HG02981 (cell line): ENCODE measurements around the gene LY6G5B.
A peak's percentile ranks its signal among the peaks of the same experiment; 100 is the strongest.

Experiments
- ATAC-seq: cut with Tn5 transposase; IDR thresholded peaks from one replicate; pipeline ENCODE4 v1.9.1; 2021; ENCODE audit warnings: mild to moderate bottlenecking, moderate library complexity; ENCODE audit not compliant: unreplicated experiment

The LY6G5B gene, protein sequence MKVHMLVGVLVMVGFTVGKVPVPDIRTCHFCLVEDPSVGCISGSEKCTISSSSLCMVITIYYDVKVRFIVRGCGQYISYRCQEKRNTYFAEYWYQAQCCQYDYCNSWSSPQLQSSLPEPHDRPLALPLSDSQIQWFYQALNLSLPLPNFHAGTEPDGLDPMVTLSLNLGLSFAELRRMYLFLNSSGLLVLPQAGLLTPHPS

DNA sequence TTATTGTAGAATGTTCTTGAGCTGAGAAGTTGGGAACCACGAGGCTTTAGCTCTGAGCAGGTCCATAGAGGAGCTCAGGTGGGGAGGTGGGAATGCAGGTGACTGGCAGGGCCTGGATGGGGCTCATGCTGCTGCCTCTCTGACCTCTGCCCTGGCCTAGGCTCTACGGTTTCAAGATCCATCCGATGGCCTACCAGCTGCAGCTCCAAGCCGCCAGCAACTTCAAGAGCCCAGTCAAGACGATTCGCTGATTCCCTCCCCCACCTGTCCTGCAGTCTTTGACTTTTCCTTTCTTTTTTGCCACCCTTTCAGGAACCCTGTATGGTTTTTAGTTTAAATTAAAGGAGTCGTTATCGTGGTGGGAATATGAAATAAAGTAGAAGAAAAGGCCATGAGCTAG lies at the start of gene LY6G5B:
Gene LY6G5B (plus strand): TSS at position 301 of the 400 bp plus-strand sequence. CDS start 975 bp downstream, outside the sequence.
- ATAC-seq: no peak

DNA sequence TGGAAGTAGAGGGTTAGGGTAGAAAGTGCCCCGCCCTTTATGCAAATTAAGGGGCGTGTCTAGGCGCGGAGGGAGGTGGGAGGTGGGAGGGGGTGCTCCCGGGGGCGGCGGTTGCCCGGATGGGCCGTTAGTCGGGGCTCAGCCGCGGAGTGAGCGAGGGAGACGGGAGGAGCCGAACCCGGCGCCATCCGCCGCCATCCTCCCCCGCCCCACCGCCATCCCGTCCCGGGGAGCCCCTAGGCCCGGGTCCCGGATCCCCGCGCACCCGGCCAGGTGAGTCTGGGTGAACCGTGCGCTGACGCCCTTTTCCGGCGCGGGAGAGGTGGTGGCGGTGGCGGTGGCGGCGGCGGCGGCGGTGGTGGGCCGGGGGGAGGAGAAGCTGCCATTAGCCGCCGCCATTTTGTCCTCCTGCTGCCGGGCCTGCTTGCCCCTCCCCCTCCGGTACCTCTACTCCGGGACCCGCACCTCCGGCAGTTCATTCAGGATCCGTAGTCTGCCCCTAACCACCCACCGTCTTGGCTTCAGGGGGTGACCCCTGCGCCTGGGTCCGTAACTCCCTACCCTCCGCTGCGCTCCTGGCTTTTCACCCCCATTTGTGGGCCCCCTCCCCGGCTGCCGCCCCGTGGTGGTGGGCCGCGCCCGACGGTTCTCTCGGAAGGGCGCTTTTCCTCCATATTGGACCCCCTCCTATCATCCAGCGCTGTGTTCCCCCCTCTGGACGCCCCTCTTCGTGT lies 49.0 kb upstream of the LY6G5B start, which contains the start of gene PRRC2A:
Gene PRRC2A (plus strand): TSS at position 130 of the 734 bp plus-strand sequence. CDS start 2,075 bp downstream, outside the sequence.
- ATAC-seq: peak; percentile 49

DNA sequence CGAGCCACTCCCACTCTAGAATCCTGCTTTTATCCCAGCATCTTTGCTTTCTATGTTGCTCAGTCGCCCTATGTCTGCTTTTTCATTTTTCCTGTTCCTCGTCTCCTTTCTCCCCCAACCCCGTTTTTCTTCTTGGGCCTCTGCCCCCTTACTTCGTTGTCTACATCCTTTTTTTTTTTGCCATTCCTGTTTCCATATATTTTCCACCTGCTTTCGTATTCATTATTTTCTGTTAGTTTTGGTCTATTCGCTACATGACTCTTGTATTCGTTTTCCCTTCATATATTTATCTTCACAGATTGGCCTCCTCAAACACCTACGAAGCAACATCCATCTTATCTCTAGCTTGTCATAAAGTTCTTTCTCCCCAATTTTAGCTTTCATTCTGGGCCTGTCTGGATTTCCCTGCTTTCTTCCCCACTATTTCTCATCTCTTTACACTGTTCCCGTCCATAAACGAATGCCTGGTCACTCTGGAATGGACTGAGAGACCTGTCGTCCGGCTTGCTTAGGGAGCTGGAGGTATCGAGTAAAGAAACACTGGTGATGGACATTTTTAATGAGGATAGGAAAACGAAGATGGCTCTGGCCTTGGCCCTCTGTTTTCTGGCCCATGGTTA lies 48.3 kb upstream of the LY6G5B start:
- ATAC-seq: no peak

DNA sequence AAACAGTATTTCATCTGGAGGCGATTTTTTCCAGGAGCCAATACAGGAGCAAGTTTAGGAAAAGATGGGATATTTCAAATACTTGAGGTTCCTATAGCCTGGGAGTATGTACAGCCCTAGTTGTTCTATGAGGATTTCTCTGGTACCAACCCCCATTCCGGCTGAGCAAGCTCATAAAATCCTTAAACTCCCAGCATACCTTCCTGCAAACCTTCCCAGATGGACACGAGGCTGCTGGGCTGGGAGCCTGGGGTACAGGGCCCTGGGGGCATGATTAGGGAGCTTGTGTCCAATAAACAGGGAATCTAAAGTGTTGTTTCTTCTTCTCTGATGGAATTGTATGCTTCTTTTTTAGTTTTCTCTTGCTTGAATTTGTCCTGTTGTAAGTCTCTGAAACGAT lies 47.8 kb upstream of the LY6G5B start:
- ATAC-seq: no peak

DNA sequence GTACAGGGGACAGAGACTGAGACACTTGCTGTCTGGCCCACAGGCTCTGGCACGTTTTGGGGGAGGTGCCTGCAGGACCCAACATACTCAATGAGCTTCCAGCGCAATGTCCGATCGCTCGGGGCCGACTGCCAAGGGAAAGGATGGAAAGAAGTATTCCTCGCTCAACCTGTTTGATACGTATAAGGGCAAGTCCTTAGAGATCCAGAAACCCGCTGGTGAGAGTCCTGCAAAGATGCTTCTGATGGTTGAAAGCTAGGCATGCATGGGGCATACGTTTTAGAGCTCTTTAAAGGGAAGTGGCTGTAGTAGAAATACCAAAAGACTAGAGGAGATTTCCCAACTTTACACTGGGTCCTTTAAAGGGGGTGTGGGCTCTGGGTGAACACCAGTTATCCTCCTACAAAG lies 47.1 kb upstream of the LY6G5B start:
- ATAC-seq: no peak

DNA sequence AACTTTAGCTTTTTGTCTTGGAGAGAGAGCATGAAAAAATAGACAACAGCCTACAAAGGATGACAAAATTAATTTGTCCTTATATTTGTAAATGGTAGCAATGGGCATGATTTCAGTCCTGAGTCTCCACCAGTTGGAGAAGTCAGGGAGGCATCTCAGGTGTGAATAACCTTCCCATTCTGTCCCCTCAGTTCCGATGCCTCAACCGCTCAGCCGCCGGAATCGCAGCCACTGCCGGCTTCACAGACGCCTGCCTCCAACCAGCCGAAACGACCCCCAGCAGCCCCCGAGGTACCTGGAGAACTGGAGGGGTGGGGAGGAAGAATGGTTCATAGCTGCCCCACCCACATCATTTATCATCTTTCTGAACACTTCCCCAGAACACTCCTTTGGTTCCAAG lies 45.7 kb upstream of the LY6G5B start:
- no peak for ATAC-seq

DNA sequence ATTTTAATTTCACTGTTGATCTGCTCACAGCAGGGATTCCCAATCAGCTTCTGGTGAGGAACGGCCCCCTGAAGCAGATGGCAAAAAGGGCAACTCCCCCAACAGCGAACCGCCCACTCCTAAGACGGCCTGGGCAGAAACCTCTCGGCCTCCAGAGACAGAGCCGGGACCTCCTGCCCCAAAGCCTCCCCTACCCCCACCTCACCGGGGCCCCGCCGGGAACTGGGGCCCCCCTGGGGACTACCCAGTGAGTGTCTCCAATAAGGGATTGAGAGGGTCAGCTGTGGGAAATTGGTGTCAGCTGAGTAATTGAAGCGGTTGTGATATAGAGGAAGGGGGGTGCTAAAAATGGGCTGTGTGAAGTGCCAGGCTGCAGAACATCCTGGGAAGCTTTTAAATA lies 42.8 kb upstream of the LY6G5B start:
- ATAC-seq: no peak

DNA sequence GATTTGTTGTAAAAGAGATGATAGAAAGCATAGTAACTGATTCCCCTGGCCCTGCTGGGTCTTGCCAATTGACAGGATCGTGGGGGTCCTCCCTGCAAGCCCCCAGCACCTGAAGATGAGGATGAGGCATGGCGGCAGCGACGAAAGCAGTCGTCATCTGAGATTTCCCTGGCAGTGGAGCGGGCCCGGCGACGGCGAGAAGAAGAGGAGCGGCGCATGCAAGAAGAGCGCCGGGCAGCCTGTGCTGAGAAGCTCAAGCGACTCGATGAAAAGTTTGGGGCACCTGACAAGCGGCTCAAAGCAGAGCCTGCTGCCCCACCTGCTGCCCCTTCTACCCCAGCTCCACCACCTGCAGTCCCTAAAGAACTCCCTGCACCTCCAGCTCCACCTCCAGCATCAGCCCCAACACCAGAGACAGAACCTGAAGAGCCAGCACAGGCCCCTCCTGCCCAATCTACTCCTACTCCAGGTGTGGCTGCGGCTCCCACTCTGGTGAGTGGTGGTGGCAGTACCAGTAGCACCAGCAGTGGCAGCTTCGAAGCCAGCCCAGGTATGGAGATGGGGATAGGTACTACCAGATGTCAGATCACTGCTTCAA lies 42.0 kb upstream of the LY6G5B start:
- ATAC-seq: no peak

DNA sequence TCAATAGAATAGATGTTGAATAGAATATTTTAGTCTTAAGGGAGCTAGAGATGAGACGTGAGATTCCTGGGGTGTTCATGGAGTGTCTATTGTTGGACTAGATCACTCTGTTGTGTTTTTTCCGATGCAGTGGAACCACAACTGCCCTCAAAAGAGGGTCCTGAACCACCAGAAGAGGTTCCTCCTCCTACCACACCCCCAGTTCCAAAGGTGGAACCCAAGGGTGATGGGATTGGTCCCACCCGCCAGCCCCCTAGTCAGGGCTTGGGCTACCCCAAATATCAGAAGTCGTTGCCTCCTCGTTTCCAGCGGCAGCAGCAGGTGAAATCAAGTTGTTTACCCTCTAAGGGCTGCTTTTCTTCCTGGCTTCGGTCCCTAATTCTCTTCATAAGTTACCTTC lies 40.8 kb upstream of the LY6G5B start:
- ATAC-seq: no peak

DNA sequence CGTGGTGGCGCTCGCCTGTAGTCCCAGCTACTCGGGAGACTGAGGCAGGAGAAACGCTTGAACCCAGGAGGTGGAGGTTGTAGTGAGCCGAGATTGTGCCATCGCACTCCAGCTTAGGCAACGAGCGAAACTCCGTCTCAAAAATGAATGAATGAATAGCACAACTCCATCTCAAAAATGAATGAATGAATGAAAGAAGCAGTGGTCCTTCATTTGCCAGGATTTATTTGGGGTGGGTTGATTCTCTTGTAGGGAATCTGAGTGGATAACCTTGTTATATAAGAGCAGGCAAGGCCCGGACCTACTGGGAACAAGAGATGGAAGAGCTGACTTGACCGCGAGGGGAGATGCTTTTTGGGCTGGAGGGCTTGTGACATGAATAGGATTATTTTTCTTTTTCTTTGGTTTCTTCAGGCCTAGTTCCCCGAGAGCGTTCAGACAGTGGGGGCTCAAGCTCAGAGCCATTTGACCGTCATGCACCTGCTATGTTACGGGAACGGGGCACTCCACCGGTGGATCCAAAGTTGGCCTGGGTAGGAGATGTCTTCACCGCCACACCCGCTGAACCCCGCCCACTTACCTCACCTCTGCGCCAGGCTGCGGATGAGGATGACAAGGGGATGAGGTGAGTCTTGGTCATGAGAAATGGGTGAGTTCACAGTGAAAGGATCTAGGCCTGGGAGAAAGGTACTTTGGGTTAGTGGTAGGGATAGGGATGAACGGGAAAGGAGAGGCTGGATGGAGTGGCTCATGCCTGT lies 39.4 kb upstream of the LY6G5B start:
- no peak for ATAC-seq

DNA sequence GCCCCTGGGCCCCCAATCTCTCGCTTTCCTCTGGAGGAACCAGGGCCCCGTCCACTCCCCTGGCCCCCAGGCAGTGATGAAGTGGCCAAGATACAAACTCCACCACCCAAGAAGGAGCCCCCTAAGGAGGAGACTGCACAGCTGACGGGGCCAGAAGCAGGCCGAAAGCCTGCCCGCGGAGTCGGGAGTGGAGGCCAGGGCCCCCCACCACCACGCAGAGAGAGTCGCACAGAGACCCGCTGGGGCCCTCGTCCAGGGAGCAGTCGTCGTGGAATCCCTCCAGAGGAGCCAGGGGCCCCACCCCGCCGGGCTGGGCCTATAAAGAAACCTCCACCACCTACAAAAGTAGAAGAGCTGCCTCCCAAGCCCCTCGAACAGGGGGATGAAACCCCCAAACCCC lies 38.6 kb upstream of the LY6G5B start:
- ATAC-seq: no peak

DNA sequence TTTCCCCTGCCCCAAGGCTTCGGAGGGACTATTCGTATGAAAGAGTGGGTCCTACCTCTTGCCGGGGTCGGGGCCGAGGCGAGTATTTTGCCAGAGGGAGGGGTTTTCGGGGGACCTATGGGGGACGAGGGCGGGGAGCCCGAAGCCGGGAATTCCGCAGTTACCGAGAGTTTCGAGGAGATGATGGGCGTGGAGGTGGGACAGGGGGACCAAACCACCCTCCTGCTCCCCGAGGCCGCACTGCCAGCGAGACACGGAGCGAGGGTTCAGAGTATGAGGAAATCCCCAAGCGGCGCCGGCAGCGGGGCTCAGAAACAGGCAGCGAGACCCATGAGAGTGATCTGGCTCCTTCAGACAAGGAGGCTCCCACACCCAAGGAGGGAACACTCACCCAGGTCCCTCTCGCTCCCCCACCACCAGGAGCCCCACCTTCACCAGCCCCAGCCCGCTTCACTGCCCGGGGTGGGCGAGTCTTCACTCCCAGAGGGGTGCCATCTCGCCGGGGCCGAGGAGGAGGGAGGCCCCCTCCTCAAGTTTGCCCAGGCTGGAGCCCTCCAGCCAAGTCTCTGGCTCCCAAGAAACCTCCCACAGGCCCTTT lies 38.0 kb upstream of the LY6G5B start:
- ATAC-seq: no peak

DNA sequence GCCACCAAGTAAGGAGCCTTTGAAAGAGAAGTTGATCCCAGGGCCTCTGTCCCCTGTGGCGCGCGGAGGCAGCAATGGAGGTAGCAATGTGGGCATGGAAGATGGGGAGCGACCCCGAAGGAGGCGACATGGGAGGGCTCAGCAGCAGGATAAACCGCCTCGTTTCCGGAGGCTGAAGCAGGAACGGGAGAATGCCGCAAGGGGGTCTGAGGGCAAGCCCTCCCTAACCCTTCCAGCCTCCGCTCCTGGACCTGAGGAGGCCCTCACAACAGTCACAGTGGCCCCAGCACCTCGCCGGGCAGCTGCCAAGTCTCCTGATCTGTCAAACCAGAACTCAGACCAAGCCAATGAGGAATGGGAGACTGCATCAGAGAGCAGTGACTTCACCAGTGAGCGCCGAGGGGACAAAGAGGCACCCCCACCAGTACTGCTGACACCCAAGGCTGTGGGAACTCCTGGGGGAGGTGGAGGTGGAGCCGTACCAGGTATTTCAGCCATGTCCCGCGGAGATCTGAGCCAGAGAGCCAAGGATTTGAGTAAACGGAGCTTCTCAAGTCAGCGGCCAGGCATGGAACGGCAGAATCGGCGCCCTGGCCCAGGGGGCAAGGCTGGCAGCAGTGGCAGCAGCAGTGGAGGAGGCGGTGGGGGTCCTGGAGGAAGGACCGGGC lies 37.4 kb upstream of the LY6G5B start:
- ATAC-seq: no peak

DNA sequence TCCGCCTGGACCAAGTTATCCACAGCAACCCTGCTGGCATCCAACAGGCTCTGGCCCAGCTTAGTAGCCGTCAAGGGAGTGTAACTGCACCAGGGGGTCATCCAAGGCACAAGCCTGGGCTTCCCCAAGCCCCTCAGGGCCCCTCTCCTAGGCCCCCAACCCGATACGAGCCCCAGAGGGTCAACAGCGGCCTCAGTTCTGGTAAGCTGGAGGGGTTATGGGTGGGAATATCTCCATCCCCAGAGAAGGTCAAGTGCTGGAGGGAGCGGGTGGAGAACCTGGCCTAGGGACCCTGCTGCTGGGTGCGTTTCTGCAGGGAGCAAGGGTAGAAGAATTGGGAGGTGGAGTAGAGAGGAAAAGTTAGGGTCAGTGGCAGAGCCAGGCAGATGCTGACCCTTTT lies 36.3 kb upstream of the LY6G5B start:
- no peak for ATAC-seq

DNA sequence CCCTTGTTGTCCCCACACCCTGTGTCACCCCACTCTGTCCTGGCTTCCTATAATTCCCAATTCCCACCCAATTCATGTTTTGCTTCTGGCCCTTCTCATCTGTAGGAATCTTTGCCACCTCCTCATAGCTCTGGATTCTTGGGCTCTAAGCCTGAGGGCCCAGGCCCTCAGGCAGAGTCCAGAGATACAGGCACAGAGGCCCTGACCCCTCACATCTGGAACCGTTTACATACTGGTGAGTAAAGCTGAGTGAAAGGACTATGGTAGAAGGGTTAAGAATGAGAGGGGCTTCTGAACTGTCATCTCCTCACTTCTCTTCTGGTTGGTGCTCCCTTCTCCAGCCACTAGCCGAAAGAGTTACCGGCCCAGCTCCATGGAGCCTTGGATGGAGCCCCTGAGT lies 35.6 kb upstream of the LY6G5B start:
- ATAC-seq: no peak

DNA sequence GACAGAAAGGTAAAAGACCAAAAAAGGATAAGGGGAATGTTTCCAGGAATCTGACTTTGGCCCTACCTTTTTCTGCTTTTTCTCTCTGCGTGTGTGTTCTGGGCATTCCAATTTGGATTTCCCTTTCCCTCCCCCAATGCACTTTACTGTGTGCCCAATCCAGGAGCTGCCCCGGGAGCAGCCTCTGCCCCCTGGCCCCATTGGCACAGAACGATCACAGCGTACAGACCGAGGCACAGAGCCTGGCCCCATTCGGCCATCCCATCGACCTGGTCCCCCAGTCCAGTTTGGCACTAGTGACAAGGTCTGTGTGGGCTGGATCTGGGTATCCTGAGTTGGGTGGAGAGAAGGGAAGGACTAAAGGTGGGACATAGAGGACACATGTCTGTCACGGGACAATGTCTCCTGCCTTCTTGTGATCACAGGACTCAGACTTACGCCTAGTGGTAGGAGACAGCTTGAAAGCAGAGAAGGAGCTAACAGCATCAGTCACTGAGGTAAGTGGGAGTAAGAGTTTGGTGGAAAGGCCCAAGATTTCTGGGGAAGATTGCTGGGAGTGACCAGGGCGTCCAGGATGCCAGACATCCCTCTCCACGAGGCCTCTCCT lies 34.7 kb upstream of the LY6G5B start:
- ATAC-seq: no peak

DNA sequence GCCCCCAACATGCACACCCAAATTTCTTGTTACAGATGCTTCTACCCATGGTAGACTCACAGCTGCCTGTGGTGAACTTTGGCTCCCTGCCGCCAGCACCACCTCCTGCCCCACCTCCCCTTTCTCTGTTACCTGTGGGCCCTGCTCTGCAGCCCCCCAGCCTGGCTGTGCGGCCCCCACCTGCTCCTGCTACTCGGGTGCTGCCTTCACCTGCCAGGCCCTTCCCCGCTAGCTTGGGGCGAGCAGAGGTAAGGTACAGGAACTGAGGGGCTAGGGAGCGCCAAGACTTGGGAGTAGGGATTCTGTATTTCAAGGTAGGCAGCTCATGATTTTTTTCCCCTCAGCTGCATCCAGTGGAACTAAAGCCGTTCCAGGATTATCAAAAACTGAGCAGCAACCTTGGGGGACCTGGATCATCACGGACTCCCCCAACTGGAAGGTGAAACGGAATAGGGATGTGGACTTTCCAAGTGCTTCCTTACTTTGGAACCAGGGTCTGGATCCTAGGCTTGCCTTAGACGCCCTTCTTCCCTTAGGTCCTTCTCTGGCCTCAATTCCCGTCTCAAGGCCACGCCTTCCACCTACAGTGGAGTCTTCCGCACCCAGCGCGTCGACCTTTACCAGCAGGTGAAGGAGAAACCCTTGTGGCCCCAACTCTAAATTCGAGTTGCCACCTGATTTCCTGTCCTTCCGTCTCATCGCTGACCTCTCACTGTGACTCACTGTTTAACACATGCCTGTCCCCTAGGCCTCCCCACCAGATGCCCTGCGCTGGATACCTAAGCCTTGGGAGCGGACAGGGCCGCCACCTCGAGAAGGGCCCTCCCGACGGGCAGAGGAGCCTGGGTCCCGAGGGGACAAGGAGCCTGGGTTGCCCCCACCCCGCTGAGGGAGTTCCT lies 32.8 kb upstream of the LY6G5B start:
- ATAC-seq: no peak

DNA sequence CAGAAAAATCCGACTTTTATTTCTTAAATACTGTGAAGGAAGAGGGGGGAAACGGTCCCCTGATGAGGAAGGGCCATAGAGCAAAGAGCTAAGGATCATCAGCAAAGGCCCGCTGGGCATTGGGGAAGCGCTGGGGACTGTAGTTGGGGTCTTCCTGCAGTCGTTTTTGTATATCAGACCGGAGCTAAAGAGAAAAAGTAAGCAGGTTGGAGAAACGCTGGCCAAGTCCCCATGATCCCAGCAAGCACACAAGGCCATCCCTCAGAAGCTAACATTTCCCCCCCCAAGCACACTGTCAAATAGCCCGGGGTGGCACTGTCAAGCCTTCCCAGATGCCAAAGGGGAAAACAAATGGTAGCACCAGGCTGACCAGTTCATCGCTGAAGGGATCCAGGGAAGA lies 30.7 kb upstream of the LY6G5B start:
- no peak for ATAC-seq

DNA sequence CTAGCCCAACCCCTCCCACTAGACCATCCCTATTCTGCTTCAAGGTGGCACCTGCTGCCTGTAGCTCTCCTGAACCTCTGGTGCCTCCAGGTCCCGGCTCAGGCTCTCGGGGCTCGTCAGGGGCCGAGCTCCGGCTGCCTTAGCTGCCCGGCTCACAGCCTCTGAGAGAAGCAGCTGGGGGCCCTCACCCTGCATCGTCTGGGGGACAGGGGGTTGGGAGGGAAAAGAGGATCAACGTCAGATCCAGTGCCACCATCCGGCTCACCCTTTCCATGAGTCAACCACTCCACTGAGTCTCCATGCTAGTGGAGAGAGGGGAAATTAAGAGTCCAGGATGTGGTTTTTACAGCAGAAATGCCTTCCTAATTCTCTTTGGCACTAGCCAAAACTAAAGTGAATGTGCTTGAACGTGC lies 30.3 kb upstream of the LY6G5B start:
- no peak for ATAC-seq
